Dermis microvascular lymphatic vessel endothelial cell (primary cell): ENCODE results near the gene CENPA. TPM values are rescaled to one million over a fixed set of nuclear protein-coding genes. Genes with fewer than 3 reads are reported as not detected.
"Not testable (repeated sequence)": the region's sequence is repeated elsewhere in the genome, so short reads cannot be mapped to it uniquely, and the experiment has no call there.

ENCODE experiments used
- DNase-seq, 2 donors: peaks; one replicate each; pipeline versions ENCODE4 v3.0.0 to v3.0.0-alpha.2; 2010; ENCODE audit warnings: low read depth in 2 of 2
- total RNA-seq: library from RNA; depleted of rRNA; stranded (reverse); fragments of >200 nt; gene quantifications from 2 replicates; pipeline ENCODE4 v1.2.1, GENCODE V29; 2014

CENPA gene
- 5.2 and 17.1 TPM in 2 replicates for total RNA-seq

- DNase-seq, result peak; percentile 99 to 100
Observed at GRCh38 chr2:26785431-26786206, at the start of gene CENPA. Gene CENPA, plus strand, starts transcription at chr2:26786056. Its CDS starts 141 bp downstream, at chr2:26786197.

DNA sequence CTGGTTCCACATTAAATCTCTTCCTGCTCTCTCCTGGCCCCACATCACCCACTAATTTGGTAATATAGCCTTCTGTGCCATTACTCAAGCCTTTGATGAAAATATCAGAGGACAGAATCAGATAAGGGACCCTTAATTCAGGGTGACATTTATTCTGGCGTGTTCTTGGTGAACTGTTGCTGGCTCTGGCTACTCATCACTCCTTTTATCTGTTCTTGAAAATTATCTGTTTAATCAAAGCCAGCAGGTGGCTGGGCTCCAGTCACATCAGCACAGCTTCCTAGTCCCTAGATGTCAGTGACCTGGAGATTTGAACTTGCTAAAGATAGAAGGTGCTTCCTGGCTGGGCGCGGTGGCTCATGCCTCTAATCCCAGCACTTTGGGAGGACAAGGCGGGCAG is 48.6 kb upstream of the CENPA start:
- no peak for DNase-seq

DNA sequence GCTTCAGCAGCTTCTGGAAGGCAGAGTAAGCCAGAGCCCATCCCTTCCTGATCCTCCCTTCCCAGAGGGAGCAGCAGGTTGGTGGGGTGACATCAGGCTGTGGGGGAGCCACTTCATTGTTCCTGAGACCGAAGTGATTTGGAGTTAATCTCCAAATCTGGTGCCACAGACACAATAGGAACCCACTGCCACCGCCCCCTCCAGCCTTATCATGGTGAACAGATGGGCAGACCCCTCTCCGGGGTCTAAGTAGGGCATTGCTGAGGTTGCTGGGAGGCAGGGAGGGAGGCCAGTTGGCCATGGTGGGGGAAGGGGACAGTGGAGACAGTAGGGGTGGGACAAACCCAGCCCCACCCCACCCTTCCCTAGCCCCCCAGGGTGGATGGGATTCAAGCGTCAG is 47.4 kb upstream of the CENPA start:
- DNase-seq, result no peak

GRCh38 chr2:26739514-26739913 is 46.3 kb upstream of the CENPA start:
- DNase-seq, result no peak

- DNase-seq, result no peak
Observed at GRCh38 chr2:26740346-26740745, 45.5 kb upstream of the CENPA start.

GRCh38 chr2:26740890-26741302 is 45.0 kb upstream of the CENPA start:
- no peak for DNase-seq

GRCh38 chr2:26742048-26742770 is 43.6 kb upstream of the CENPA start:
- DNase-seq, result no peak

DNA sequence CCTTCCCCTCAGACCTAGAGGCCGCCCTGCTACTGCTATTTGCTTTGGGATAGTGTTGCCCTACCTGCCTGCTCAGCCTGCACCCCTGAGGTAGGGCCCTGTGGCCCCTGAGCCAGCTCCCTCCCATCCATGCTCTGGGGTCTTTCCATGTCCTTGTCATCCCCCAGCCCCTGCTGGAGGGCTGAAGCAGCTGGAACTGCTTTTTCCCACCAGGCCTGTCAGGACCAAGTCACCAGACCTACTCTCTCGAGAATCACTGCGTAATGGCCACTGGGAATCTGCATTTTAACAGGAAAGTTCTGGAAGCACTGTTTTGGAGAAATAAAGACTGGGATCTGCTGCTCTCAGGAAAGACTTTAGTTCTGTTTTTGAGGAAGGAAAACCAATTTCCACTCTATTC is 42.0 kb upstream of the CENPA start:
- DNase-seq, result no peak

- no peak for DNase-seq
Observed at GRCh38 chr2:26744953-26745352, 40.9 kb upstream of the CENPA start.

- DNase-seq, result peak; percentile 68 to 82
Observed at GRCh38 chr2:26745609-26746327, 40.1 kb upstream of the CENPA start.

GRCh38 chr2:26746934-26747333 is 38.9 kb upstream of the CENPA start:
- DNase-seq, result no peak

DNA sequence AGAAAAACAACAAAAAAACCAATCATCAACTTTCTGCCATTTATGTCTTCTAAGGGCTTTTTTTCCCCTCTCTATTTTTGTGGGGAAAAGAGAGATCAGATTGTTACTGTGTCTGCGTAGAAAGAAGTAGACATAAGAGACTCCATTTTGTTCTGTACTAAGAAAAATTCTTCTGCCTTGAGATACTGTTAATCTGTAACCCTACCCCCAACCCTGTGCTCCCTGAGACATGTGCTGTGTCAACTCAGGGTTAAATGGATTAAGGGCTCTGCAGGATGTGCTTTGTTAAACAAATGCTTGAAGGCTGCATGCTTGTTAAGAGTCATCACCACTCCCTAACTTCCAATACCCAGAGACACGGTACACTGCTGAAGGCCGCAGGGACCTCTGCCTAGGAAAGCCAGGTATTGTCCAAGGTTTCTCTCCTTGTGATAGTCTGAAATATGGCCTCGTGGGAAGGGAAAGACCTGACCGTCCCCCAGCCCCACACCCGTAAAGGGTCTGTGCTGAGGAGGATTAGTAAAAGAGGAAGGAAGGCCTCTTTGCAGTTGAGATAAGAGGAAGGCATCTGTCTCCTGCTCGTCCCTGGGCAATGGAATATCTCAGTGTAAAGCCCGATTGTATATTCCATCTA is 36.0 kb upstream of the CENPA start:
- DNase-seq, result not testable (repeated sequence)

DNA sequence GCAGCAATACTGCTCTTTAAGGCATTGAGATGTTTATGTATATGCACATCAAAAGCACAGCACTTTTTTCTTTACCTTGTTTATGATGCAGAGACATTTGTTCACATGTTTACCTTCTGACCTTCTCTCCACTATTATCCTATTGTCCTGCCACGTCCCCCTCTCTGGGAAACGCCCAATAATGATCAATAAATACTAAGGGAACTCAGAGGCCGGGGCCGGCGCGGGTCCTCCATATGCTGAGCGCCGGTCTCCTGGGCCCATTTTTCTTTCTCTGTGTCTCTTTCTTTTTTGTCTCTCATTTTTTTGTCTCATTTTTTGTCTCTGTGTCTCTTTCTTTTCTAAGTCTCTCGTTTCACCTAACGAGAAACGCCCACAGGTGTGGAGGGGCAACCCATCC is 35.4 kb upstream of the CENPA start:
- not testable (repeated sequence) for DNase-seq

DNA sequence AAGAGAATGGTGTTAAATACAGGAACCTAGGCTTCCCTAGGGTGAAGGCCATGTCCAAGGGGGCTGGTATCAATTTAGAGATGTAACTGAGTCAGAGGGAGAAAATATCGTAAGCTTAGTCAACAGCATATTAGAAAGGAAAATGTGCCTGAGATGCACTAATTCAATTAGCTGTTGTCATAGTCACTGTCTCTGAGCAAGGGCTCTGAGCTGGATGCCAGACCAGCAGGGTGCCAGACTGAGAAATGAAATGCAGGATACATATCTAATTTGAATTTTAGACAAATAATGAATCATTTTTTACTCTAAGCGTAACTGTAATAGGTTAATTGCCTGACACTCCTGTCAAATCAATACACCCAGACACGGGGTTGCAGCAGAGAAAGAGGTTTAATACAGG is 33.2 kb upstream of the CENPA start:
- no peak for DNase-seq

GRCh38 chr2:26754539-26754938 is 31.3 kb upstream of the CENPA start:
- no peak for DNase-seq

DNA sequence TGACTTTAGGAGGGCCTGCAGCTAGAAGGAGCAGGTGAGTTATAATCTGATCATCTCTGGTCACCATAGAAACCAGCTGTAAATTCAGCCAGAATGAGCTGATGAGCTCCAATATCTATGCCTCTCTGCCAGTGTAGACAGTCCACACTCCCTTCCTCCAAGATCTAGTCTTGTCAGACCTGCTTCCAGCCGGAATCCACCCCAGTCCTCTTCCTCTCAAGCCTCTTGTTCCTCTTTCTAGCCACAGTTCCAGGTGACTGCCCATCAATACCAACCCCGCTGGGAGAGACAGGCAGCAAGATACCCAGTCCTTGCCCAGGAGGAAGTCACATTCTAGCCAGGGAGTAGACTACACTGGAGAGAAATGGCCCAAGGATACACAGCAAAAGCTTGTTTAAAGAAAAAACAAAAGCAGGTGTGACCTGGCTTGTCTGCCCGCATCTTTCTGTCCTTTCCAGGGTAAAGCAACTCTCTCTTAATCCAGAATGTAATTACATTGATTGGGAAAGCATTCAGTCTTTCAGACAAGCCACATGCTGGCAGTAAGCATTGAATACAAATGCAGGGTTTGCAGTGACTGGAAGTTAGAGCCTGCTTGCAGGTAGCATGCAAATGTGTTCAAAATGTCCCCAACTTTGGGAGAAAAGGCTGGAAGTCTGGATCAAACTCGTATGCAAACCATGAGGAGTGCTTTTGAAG is 30.7 kb upstream of the CENPA start:
- DNase-seq, result no peak

DNA sequence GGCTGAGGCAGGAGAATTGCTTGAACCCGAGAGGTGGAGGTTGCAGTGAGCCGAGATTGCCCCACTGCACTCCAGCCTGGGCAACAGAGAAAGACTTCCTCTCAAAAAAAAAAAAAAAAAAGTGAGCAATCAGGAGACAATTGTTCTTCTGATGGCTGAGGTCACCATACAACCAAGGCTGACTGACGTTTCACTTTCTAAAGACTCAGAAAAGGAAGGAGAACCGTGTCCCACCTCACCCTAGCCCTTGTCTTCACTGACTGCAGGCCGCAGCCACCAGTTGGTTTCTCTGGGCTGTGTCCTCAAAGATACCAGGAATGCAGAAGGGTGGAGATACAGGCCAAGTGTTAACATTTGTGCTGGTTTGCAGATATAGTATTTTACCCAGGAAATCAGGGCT is 29.5 kb upstream of the CENPA start:
- DNase-seq, result peak in 1 of 2 donors; percentile 35

DNA sequence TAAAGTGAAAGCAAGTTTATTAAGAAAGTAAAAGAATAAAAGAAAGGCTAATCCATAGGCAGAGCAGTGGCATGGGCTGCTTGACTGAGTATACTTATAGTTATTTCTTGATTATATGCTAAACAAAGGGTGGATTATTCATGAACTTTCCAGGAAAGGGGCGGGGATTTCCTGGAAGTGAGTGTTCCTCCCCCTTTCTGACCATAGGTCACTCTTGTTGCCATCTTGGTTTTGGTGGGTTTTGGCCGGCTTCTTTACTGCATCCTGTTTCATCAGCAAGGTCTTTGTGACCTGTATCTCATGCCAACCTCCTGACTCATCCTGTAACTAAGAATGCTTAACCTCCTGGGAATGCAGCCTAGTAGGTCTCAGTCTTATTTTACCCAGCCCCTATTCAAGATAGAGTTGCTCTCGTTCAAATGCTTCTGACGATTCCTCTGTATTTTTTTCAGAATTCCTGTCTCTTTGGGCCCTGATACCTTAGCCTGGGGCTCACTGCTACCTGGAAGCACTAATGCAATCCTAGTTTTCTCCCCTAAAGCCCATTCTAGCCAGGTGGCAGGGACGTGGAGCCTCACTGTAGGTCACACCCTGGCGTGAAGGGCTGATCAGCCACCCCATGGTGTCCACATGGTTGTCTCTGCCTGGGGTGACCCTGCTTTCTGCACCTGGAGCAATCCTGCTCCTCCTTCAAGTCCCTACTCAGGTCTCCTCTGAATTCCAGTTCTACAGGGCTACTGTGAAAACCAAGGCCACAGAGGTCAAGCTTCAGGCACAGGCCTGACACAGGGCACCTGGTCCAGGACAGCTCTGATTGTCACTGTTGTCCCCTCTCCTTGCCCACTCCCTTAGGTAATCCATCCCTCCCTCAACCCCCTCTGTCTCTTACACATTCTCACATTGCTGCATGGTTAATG is 27.7 kb upstream of the CENPA start:
- peak; percentile 72 to 96 for DNase-seq

GRCh38 chr2:26758790-26759321 is 27.0 kb upstream of the CENPA start:
- DNase-seq, result no peak

DNA sequence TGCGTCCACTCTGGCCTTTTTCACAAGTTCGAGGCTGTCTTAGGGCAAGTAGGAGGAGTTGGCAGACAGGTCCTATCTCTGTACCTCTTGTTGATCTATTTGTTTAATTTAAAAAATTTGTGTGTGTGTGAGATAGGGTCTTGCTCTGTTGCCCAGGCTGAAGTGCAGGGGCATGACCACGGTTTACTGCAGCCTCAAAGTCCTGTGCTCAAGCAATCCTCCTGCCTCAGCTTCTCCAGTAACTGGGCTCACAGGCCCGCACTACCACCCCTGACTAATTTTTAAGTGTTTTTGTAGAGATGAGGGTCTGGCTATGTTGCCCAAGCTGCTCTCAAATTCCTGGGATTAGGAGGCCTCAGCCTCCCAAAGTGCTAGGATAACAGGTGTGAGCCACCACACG is 26.0 kb upstream of the CENPA start:
- no peak for DNase-seq
